Subcutaneous adipose tissue (tissue), 4 donors: ENCODE measurements around the gene CIDEB. TPM values are rescaled to one million over a fixed set of nuclear protein-coding genes. Genes with fewer than 3 reads are reported as not detected.

ENCODE experiments used
- CTCF ChIP-seq: fragments of 450-650 bp; IDR thresholded peaks from one replicate; pipeline ENCODE4 v1.5.1; 2016; ENCODE audit warnings: low read depth, mild to moderate bottlenecking, control low read depth, antibody characterized with exemption, moderate library complexity
- total RNA-seq, 4 donors: library from RNA; depleted of rRNA; stranded (reverse); fragments of >200 nt; gene quantifications; one replicate each; pipeline ENCODE4 v1.1.0, GENCODE V29; 2016

The CIDEB gene
- total RNA-seq, 4 donors from 2014 or later = 5.2 to 14.3 (median 10.3) TPM

DNA sequence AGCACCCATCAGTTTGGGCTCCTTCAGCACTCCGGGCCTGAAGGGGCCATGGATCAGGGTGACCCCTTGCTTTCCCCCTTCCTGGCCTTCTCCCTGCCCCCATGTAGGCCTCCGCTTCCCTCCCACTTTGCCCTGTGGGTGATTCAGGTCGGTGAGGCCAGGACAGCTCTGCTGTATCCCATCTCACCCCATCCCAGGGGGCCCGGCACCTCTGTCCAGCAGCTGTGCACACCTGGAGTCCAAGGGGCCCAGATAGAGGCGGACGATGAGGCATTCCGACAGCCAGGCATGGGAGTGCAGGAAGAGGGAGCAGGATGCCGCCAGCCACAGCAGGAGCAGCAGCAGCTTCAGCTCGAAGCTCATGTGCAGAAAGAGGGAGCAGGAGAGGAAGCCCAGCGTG, 14.9 kb upstream of the CIDEB start:
- TF ChIP-seq CTCF = no peak

GRCh38 chr14:24321212-24321975, 13.6 kb upstream of the CIDEB start:
- no peak for TF ChIP-seq CTCF

DNA sequence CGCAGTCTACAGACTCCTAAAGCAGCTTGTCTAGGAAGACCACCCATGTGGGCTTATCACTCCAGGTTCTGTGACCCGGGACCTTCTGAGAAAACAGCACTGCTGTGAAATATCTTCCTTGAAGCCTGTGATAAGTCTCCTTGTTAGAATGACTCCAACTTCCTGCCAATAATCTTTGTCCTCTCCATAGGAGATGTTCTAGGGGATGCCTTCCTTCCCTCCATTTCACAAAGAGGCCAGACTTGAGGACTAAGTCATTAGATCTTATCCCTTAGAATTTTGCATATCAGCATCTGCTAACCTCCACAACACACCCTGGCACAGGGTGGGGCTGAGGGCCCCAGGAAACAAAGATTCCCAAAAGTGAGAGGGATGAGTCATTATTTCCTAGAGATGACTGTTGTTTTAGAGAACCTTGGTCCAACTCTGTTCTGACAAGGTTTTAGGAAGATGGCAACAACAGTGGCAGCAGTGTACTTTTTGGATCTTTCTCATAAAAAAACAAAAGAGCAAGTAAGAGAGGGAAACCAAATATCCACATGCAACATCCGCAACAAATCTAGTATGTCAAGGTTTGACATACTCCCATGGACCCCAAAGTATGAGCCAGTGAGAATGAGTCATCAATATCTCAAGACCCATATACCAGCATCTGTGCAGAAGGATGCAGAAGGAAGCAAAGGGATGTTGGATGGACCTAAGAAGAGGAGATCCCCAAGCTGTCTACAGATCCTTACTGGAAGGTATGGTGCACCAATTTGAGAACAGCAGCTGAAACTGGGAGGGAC, 9.6 kb upstream of the CIDEB start:
- TF ChIP-seq CTCF = no peak

- no peak for TF ChIP-seq CTCF
Measured at GRCh38 chr14:24316597-24316950, 8.8 kb upstream of the CIDEB start.

GRCh38 chr14:24315807-24316596, 8.2 kb upstream of the CIDEB start:
- TF ChIP-seq CTCF = no peak

- no peak for TF ChIP-seq CTCF
Measured at GRCh38 chr14:24315243-24315806, 7.5 kb upstream of the CIDEB start.
